Keratinocyte (primary cell): Measurements from ENCODE around the gene SORBS1. TPM values are rescaled to one million over a fixed set of nuclear protein-coding genes. Genes with fewer than 3 reads are reported as not detected.

Source experiments
- DNase-seq: peaks from one replicate; pipeline ENCODE4 v3.0.0-alpha.2; 2011; ENCODE audit warnings: low read depth, missing footprints, low spot score
- FAIRE-seq: peaks from 2 replicates; lab custom pipeline; 2011; peaks lifted over from hg19 to GRCh38; lab: Jason Lieb, UNC
- H2AFZ ChIP-seq: 2 replicates; pipeline ENCODE4 v1.6.0; 2012; ENCODE audit warnings: low read length, control low read depth, inconsistent platforms; ENCODE audit not compliant: control insufficient read depth
- H3K27ac ChIP-seq: 2 replicates; pipeline ENCODE4 v1.5.1; 2011; ENCODE audit warnings: low read length; ENCODE audit not compliant: control insufficient read depth, insufficient read depth
- H3K27me3 ChIP-seq: 3 replicates; pipeline ENCODE4 v1.6.0; 2011; ENCODE audit warnings: low read length; ENCODE audit not compliant: control insufficient read depth, insufficient read depth; ENCODE audit errors: extremely low read depth
- H3K36me3 ChIP-seq, 2 experiments: 2 replicates in 1 of 2; 3 replicates in 1 of 2; pipeline ENCODE4 v1.5.1; 2011; ENCODE audit warnings: low read length in 2 of 2, mild to moderate bottlenecking in 1 of 2; ENCODE audit not compliant: control insufficient read depth in 2 of 2, insufficient read depth in 2 of 2; ENCODE audit errors: extremely low read depth in 1 of 2
- H3K4me1 ChIP-seq: 3 replicates; pipeline ENCODE4 v1.5.1; 2011; ENCODE audit warnings: low read length; ENCODE audit not compliant: control insufficient read depth, insufficient read depth; ENCODE audit errors: extremely low read depth
- H3K4me2 ChIP-seq: 3 replicates; pipeline ENCODE4 v1.6.0; 2011; ENCODE audit warnings: low read depth, low read length; ENCODE audit not compliant: control insufficient read depth, insufficient read depth; ENCODE audit errors: extremely low read depth
- H3K4me3 ChIP-seq, 3 experiments: fragments of 200-600 bp in 1 of 3; sonication (generic) in 1 of 3; 2 replicates in 2 of 3; 3 replicates in 1 of 3; pipeline ENCODE4 v1.5.1; 2011 to 2016; ENCODE audit warnings: low read length in 3 of 3, mild to moderate bottlenecking in 3 of 3, control low read depth in 2 of 3, inconsistent platforms in 1 of 3, low read depth in 1 of 3, mixed read lengths in 1 of 3, mixed run types in 1 of 3, moderate library complexity in 1 of 3; ENCODE audit not compliant: control insufficient read depth in 2 of 3, insufficient read depth in 2 of 3; ENCODE audit errors: extremely low read depth in 1 of 3
- H3K79me2 ChIP-seq: 2 replicates; pipeline ENCODE4 v1.6.0; 2012; ENCODE audit warnings: low read length; ENCODE audit not compliant: control insufficient read depth, insufficient read depth
- H3K9ac ChIP-seq: 3 replicates; pipeline ENCODE4 v1.6.0; 2011; ENCODE audit warnings: low read length; ENCODE audit not compliant: control insufficient read depth, insufficient read depth; ENCODE audit errors: extremely low read depth
- H3K9me1 ChIP-seq: 3 replicates; pipeline ENCODE4 v1.6.0; 2011; ENCODE audit warnings: low read length; ENCODE audit not compliant: control insufficient read depth, insufficient read depth; ENCODE audit errors: extremely low read depth
- H3K9me3 ChIP-seq: 2 replicates; pipeline ENCODE4 v1.5.1; 2012; ENCODE audit warnings: low read depth, low read length; ENCODE audit not compliant: control insufficient read depth
- H4K20me1 ChIP-seq: 3 replicates; pipeline ENCODE4 v1.6.0; 2011; ENCODE audit warnings: low read length; ENCODE audit not compliant: control insufficient read depth, insufficient read depth; ENCODE audit errors: extremely low read depth
- EZH2 ChIP-seq: IDR thresholded peaks from one replicate; pipeline ENCODE4 v1.6.1; 2012; ENCODE audit warnings: inconsistent platforms, mild to moderate bottlenecking, low read length, moderate library complexity
- dilution Hi-C: fragments of 300-500 bp; cut with MboI; formaldehyde crosslinking; loops from one replicate; pipeline ENCODE4 v1.7.0; 2020; ENCODE audit warnings: low sequenced_read_pairs; ENCODE audit not compliant: extremely low pct_ligation_motif_present
- polyA plus RNA-seq, 5 experiments: library from polyadenylated mRNA; depleted of rRNA in 3 of 5; stranded (reverse) in 3 of 5; stranded (forward) in 1 of 5; unstranded in 1 of 5; fragments of >200 nt; gene quantifications; 1 replicate in 1 of 5; 2 replicates in 3 of 5; 3 replicates in 1 of 5; pipeline versions ENCODE4 v1.2.1 to v1.2.3, GENCODE V29; 2011 to 2012; ENCODE audit warnings: missing spikeins in 2 of 5, low read depth in 1 of 5, low replicate concordance in 1 of 5
- TF ChIP-seq, protein P1 (sequence below), 3 experiments: IDR thresholded peaks in 1 of 3; conservative IDR thresholded peaks in 1 of 3; optimal IDR thresholded peaks in 1 of 3; 2 replicates in 2 of 3; 3 replicates in 1 of 3; pipeline versions ENCODE3 to v1.5.1; 2011; ENCODE audit warnings: low read length in 3 of 3, mild to moderate bottlenecking in 3 of 3, moderate library complexity in 2 of 3, control low read depth in 1 of 3, inconsistent platforms in 1 of 3; ENCODE audit not compliant: insufficient read depth in 2 of 3; ENCODE audit errors: extremely low read depth in 1 of 3

SORBS1 gene
- polyA plus RNA-seq, 1 donor (not counting 4 experiments of a cell fraction or from before 2014, with no cell fraction given): 0.42 TPM

DNA sequence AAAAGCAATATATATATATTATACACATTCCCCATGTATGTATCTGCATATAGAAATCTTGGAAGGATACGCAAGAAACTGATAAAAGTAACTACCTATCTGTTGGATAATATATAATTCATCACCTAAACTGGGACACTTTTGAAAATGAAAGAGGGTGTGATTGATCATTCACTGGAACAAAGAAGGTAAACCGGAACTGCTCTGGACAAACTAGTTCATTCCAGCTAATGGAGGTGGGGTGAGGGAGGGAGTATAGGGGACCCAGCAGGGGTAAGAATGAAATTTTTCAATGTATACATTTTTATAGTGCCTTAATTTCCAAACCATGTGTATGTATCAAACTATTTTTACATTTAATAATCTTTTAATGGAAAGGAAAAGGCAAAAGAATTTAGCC, 25.6 kb downstream of the SORBS1 start:
- H3K4me1 ChIP-seq: no peaks in the 10 kb centered on the region
- H3K9me1 ChIP-seq: no peaks in the 10 kb centered on the region
- H3K4me2 ChIP-seq: no peak overlapping the region
- H3K27ac ChIP-seq: no peak overlapping the region
- H2AFZ ChIP-seq: no peak overlapping the region
- no peak overlapping the region for H3K9ac ChIP-seq
- H4K20me1 ChIP-seq: no peaks in the 10 kb centered on the region
- TF ChIP-seq EZH2: no peak
- TF ChIP-seq, protein P1, sequence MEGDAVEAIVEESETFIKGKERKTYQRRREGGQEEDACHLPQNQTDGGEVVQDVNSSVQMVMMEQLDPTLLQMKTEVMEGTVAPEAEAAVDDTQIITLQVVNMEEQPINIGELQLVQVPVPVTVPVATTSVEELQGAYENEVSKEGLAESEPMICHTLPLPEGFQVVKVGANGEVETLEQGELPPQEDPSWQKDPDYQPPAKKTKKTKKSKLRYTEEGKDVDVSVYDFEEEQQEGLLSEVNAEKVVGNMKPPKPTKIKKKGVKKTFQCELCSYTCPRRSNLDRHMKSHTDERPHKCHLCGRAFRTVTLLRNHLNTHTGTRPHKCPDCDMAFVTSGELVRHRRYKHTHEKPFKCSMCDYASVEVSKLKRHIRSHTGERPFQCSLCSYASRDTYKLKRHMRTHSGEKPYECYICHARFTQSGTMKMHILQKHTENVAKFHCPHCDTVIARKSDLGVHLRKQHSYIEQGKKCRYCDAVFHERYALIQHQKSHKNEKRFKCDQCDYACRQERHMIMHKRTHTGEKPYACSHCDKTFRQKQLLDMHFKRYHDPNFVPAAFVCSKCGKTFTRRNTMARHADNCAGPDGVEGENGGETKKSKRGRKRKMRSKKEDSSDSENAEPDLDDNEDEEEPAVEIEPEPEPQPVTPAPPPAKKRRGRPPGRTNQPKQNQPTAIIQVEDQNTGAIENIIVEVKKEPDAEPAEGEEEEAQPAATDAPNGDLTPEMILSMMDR (optimal IDR thresholded peaks at IDR 0.05 in 1 of 3, IDR thresholded peaks at IDR 0.05 in 1 of 3, conservative IDR thresholded peaks at IDR 0.05 in 1 of 3; ENCODE audit: extremely low read depth in 1 of 3, insufficient read depth in 2 of 3, low read length in 3 of 3): no peak
- H3K9me3 ChIP-seq: no peaks in the 10 kb centered on the region
- dilution Hi-C loops: no loop called here
- no peaks in the 10 kb centered on the region for H3K27me3 ChIP-seq
- FAIRE-seq: no peak
- DNase-seq: no peak
- no peaks in the 10 kb centered on the region for H3K79me2 ChIP-seq
- no peaks in the 10 kb centered on the region for H3K36me3 ChIP-seq
- H3K4me3 ChIP-seq: no peak overlapping the region

DNA sequence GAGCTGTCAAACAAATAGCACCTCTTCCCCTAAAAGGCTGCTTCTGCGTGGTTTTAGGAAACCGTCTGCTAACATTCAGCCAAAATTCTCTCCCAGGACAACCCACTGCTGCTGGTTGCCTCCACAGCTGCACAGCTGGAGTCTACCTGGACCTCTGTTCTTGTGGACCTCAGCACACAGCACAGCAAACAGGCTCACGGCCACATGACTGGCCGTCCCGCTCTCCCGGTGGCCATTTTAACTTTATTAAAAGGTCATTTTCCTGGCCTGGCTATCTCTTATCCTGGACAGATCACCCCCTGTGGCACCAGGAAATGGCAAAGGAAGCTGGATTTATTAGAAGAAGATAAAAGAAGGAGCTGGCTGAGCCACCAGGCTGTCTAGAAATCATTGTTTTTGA, 27.6 kb downstream of the SORBS1 start:
- Histone ChIP-seq H3K36me3 (no peaks in the 10 kb centered on the region), H3K4me2 (no peak overlapping the region), H3K27me3 (no peaks in the 10 kb centered on the region), H3K9me1 (no peaks in the 10 kb centered on the region), H2AFZ (no peak overlapping the region), H3K9me3 (no peaks in the 10 kb centered on the region), H4K20me1 (no peaks in the 10 kb centered on the region), H3K4me3 (no peak overlapping the region), H3K9ac (no peak overlapping the region), H3K79me2 (no peaks in the 10 kb centered on the region), H3K4me1 (no peaks in the 10 kb centered on the region), H3K27ac (no peak overlapping the region)
- dilution Hi-C loops: no loop called here
- FAIRE-seq (no peak), DNase-seq (no peak)
- no peak for TF ChIP-seq EZH2
- TF ChIP-seq, protein P1 (optimal IDR thresholded peaks at IDR 0.05 in 1 of 3, IDR thresholded peaks at IDR 0.05 in 1 of 3, conservative IDR thresholded peaks at IDR 0.05 in 1 of 3; ENCODE audit: extremely low read depth in 1 of 3, insufficient read depth in 2 of 3, low read length in 3 of 3): no peak
